Mesothelial cell of epicardium (in vitro differentiated cells): Measurements from ENCODE around the gene SYT1. TPM values are rescaled to one million over a fixed set of nuclear protein-coding genes. Genes with fewer than 3 reads are reported as not detected.

Source experiments
- DNase-seq, 2 experiments: peaks; one replicate each; pipeline ENCODE4 v3.0.0; 2021; ENCODE audit warnings: low spot score in 2 of 2; ENCODE audit not compliant: unreplicated experiment in 2 of 2
- H3K27ac Mint-ChIP-seq: 2 replicates; pipeline ENCODE4 v1.8.0; 2021; ENCODE audit warnings: mixed read lengths
- H3K27me3 Mint-ChIP-seq: 2 replicates; pipeline ENCODE4 v1.8.0; 2021; ENCODE audit warnings: low read depth, mixed read lengths
- H3K36me3 Mint-ChIP-seq: 2 replicates; pipeline ENCODE4 v1.8.0; 2021; ENCODE audit warnings: mixed read lengths
- H3K4me1 Mint-ChIP-seq: 2 replicates; pipeline ENCODE4 v1.8.0; 2021; ENCODE audit warnings: mixed read lengths
- H3K4me3 Mint-ChIP-seq: 2 replicates; pipeline ENCODE4 v1.8.0; 2021; ENCODE audit warnings: mild to moderate bottlenecking, moderate library complexity, mixed read lengths
- H3K9me3 Mint-ChIP-seq: 2 replicates; pipeline ENCODE4 v1.8.0; 2021; ENCODE audit warnings: mixed read lengths
- total RNA-seq: library from RNA; stranded (reverse); gene quantifications from 3 replicates; pipeline ENCODE4 v1.2.1, GENCODE V29; 2021
- TF ChIP-seq, protein P1 (sequence below): fragments of 200-600 bp; sonication (generic); IDR thresholded peaks from one replicate; pipeline ENCODE4 v1.5.0; 2021; ENCODE audit warnings: antibody characterized with exemption; ENCODE audit not compliant: unreplicated experiment

SYT1 gene
- total RNA-seq, 1 donor from 2014 or later, result 13.6 TPM

- no peaks in the 10 kb centered on the region for H3K9me3 Mint-ChIP-seq
- TF ChIP-seq, protein P1, sequence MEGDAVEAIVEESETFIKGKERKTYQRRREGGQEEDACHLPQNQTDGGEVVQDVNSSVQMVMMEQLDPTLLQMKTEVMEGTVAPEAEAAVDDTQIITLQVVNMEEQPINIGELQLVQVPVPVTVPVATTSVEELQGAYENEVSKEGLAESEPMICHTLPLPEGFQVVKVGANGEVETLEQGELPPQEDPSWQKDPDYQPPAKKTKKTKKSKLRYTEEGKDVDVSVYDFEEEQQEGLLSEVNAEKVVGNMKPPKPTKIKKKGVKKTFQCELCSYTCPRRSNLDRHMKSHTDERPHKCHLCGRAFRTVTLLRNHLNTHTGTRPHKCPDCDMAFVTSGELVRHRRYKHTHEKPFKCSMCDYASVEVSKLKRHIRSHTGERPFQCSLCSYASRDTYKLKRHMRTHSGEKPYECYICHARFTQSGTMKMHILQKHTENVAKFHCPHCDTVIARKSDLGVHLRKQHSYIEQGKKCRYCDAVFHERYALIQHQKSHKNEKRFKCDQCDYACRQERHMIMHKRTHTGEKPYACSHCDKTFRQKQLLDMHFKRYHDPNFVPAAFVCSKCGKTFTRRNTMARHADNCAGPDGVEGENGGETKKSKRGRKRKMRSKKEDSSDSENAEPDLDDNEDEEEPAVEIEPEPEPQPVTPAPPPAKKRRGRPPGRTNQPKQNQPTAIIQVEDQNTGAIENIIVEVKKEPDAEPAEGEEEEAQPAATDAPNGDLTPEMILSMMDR, result no peak
- H3K4me3 Mint-ChIP-seq, result no peak overlapping the region
- H3K4me1 Mint-ChIP-seq, result peaks cover 15% of the 10 kb centered on the region
- DNase-seq, result no peak
- H3K27ac Mint-ChIP-seq, result no peak overlapping the region
- H3K27me3 Mint-ChIP-seq, result peaks cover 12% of the 10 kb centered on the region
- H3K36me3 Mint-ChIP-seq, result no peaks in the 10 kb centered on the region
These were observed 6.0 kb downstream of the SYT1 start for GRCh38 chr12:78870539-78870938.

DNA sequence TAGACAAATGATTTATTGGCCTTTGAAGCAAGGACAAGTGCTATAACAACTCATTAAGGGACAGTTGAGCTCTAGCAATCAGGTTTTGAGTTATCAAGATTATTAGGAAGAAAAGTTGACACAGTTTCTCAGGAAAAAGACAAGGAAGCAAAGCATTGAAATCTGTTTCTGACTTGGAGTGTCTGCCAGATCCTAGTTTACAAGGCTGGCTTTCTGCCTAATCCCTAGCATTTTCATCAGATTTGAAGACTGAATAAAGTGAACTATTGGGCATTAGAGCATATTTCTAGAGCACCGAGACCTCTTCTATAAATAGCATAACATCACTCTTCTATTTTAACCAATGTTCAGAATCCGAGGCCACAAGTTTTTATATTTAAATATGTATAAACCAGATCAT lies 7.0 kb downstream of the SYT1 start:
- TF ChIP-seq, protein P1, result no peak
- Mint-ChIP-seq H3K27me3 (peaks cover 2% of the 10 kb centered on the region), H3K36me3 (no peaks in the 10 kb centered on the region), H3K4me1 (peaks cover 11% of the 10 kb centered on the region), H3K4me3 (no peak overlapping the region), H3K9me3 (no peaks in the 10 kb centered on the region), H3K27ac (no peak overlapping the region)
- DNase-seq, result no peak

DNA sequence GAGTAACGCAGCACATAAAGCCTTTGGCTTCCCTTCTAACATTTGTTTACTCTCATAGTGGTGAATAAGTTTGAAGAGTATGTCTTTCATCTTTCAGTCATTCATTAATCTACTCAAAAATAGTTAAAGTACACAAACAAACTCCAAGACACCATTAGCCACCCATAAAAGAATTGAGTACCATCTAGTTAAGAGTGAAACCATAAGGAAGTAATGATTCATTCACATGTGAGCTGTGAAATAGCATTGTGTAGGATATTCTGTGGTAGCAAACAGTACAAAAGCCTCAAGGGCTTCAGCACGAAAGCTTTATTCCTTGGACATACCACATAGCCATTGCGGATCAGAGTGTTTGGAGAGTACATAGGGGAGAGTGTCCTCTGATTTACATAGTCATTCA lies 13.9 kb downstream of the SYT1 start:
- H3K4me1 Mint-ChIP-seq, result peaks cover 2% of the 10 kb centered on the region
- no peak overlapping the region for H3K27ac Mint-ChIP-seq
- no peaks in the 10 kb centered on the region for H3K9me3 Mint-ChIP-seq
- H3K27me3 Mint-ChIP-seq, result no peaks in the 10 kb centered on the region
- no peak overlapping the region for H3K4me3 Mint-ChIP-seq
- TF ChIP-seq, protein P1, result no peak
- DNase-seq, result no peak
- peaks cover 3% of the 10 kb centered on the region for H3K36me3 Mint-ChIP-seq

GRCh38 chr12:78878866-78879265 lies 14.3 kb downstream of the SYT1 start:
- TF ChIP-seq, protein P1, result no peak
- peaks cover 2% of the 10 kb centered on the region for H3K4me1 Mint-ChIP-seq
- no peaks in the 10 kb centered on the region for H3K9me3 Mint-ChIP-seq
- no peaks in the 10 kb centered on the region for H3K27me3 Mint-ChIP-seq
- no peak overlapping the region for H3K4me3 Mint-ChIP-seq
- H3K36me3 Mint-ChIP-seq, result peaks cover 3% of the 10 kb centered on the region
- DNase-seq, result no peak
- H3K27ac Mint-ChIP-seq, result no peak overlapping the region

DNA sequence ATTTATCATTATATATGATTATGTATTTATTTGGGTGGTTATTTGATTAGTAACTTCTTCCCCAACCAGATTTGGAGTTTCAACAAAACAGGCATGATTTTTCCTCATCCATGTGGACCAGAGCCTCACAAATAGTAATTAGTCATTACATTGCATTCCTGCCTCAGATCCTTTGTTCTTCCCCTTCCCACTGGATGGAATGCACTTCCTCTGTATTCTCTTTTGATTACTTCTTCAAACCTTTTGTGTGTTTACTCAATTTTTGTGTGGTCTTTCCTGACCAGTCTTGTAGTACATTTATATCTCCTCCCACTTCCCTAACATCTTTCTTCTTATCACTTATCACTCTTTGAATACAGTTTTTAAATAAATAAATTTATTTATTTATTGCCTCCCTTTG lies 15.5 kb downstream of the SYT1 start:
- Mint-ChIP-seq H3K9me3 (no peaks in the 10 kb centered on the region), H3K36me3 (peaks cover 3% of the 10 kb centered on the region), H3K27ac (no peak overlapping the region), H3K4me1 (peaks cover 2% of the 10 kb centered on the region), H3K27me3 (no peaks in the 10 kb centered on the region), H3K4me3 (no peak overlapping the region)
- DNase-seq, result no peak
- TF ChIP-seq, protein P1, result no peak

GRCh38 chr12:78881685-78882084 lies 17.1 kb downstream of the SYT1 start:
- Mint-ChIP-seq H3K27me3 (no peaks in the 10 kb centered on the region), H3K4me3 (no peak overlapping the region), H3K4me1 (peaks cover 2% of the 10 kb centered on the region), H3K9me3 (no peaks in the 10 kb centered on the region), H3K27ac (no peak overlapping the region), H3K36me3 (peaks cover 3% of the 10 kb centered on the region)
- TF ChIP-seq, protein P1, result no peak
- DNase-seq, result no peak
